ENCODE results near the gene WIF1.

Gene WIF1

GRCh38 chr12:65121049-65121955 lies at the start of gene WIF1:
Gene WIF1, minus strand, starts transcription at chr12:65121305. Its CDS starts 114 bp downstream, at chr12:65121191.
- DNase-seq (ENCODE audit: low read depth in 1 of 2, low spot score in 1 of 2) = no peak

- peak; percentile 32 to 35 for DNase-seq (ENCODE audit: low read depth in 1 of 2, low spot score in 1 of 2)
Observed at GRCh38 chr12:65170209-65170881, 49.2 kb upstream of the WIF1 start.

GRCh38 chr12:65169320-65170208 lies 48.5 kb upstream of the WIF1 start, which contains the start of gene LEMD3:
Gene LEMD3, plus strand, starts transcription at chr12:65169583. Its CDS starts 14 bp downstream, at chr12:65169597.
- DNase-seq (ENCODE audit: low read depth in 1 of 2, low spot score in 1 of 2) = peak; percentile 82 to 88

- DNase-seq (ENCODE audit: low read depth in 1 of 2, low spot score in 1 of 2) = no peak
Observed at GRCh38 chr12:65168681-65169319, 47.7 kb upstream of the WIF1 start.

GRCh38 chr12:65164774-65165173 lies 43.7 kb upstream of the WIF1 start:
- DNase-seq (ENCODE audit: low read depth in 1 of 2, low spot score in 1 of 2) = no peak

- no peak for DNase-seq (ENCODE audit: low read depth in 1 of 2, low spot score in 1 of 2)
Observed at GRCh38 chr12:65164244-65164643, 43.1 kb upstream of the WIF1 start.

GRCh38 chr12:65162609-65163008 lies 41.5 kb upstream of the WIF1 start:
- no peak for DNase-seq (ENCODE audit: low read depth in 1 of 2, low spot score in 1 of 2)

- DNase-seq (ENCODE audit: low read depth in 1 of 2, low spot score in 1 of 2) = no peak
Observed at GRCh38 chr12:65157091-65157490, 36.0 kb upstream of the WIF1 start.

GRCh38 chr12:65156366-65156841 lies 35.3 kb upstream of the WIF1 start:
- no peak for DNase-seq (ENCODE audit: low read depth in 1 of 2, low spot score in 1 of 2)

- no peak for DNase-seq (ENCODE audit: low read depth in 1 of 2, low spot score in 1 of 2)
Observed at GRCh38 chr12:65155784-65156183, 34.7 kb upstream of the WIF1 start.

GRCh38 chr12:65152596-65152995 lies 31.5 kb upstream of the WIF1 start:
- DNase-seq (ENCODE audit: low read depth in 1 of 2, low spot score in 1 of 2) = no peak

- no peak for DNase-seq (ENCODE audit: low read depth in 1 of 2, low spot score in 1 of 2)
Observed at GRCh38 chr12:65152012-65152411, 30.9 kb upstream of the WIF1 start.

- no peak for DNase-seq (ENCODE audit: low read depth in 1 of 2, low spot score in 1 of 2)
Observed at GRCh38 chr12:65147312-65147905, 26.3 kb upstream of the WIF1 start.

- DNase-seq (ENCODE audit: low read depth in 1 of 2, low spot score in 1 of 2) = no peak
Observed at GRCh38 chr12:65140738-65141137, 19.6 kb upstream of the WIF1 start.

GRCh38 chr12:65139389-65139788 lies 18.3 kb upstream of the WIF1 start:
- DNase-seq (ENCODE audit: low read depth in 1 of 2, low spot score in 1 of 2) = no peak

GRCh38 chr12:65133879-65134278 lies 12.8 kb upstream of the WIF1 start:
- no peak for DNase-seq (ENCODE audit: low read depth in 1 of 2, low spot score in 1 of 2)

GRCh38 chr12:65126482-65126881 lies 5.4 kb upstream of the WIF1 start:
- no peak for DNase-seq (ENCODE audit: low read depth in 1 of 2, low spot score in 1 of 2)

GRCh38 chr12:65125975-65126374 lies 4.9 kb upstream of the WIF1 start:
- no peak for DNase-seq (ENCODE audit: low read depth in 1 of 2, low spot score in 1 of 2)

GRCh38 chr12:65125247-65125646 lies 4.1 kb upstream of the WIF1 start:
- no peak for DNase-seq (ENCODE audit: low read depth in 1 of 2, low spot score in 1 of 2)

- DNase-seq (ENCODE audit: low read depth in 1 of 2, low spot score in 1 of 2) = no peak
Observed at GRCh38 chr12:65123435-65124063, 2.4 kb upstream of the WIF1 start.
